Ovary (tissue), 9 donors: ENCODE results near the gene ATG5. TPM values are rescaled to one million over a fixed set of nuclear protein-coding genes. Genes with fewer than 3 reads are reported as not detected.

Source experiments
- DNase-seq, 5 donors: peaks; one replicate each; pipeline ENCODE4 v3.0.0-alpha.2; 2019 to 2020
- H3K27ac ChIP-seq, 2 donors: fragments of 200-600 bp; one replicate each; pipeline versions ENCODE4 v1.5.1 to v1.8.0; 2019 to 2022
- H3K27me3 ChIP-seq: fragments of 200-600 bp; one replicate; pipeline ENCODE4 v1.8.0; 2022
- H3K36me3 ChIP-seq: fragments of 200-600 bp; sonication (generic); one replicate; pipeline ENCODE4 v1.5.1; 2019
- H3K4me1 ChIP-seq: one replicate; pipeline ENCODE4 v1.8.1; 2013; ENCODE audit warnings: mild to moderate bottlenecking, moderate library complexity; ENCODE audit not compliant: insufficient read depth
- H3K4me3 ChIP-seq: fragments of 200-600 bp; sonication (generic); one replicate; pipeline ENCODE4 v1.5.1; 2017
- H3K9me3 ChIP-seq, 2 donors: fragments of 200-600 bp in 1 of 2; sonication (generic) in 1 of 2; one replicate each; pipeline versions ENCODE4 v1.5.1 to v1.8.1; 2013 to 2019; ENCODE audit warnings: mild to moderate bottlenecking in 1 of 2, moderate library complexity in 1 of 2
- EP300 ChIP-seq: sonication (generic); formaldehyde crosslinking; IDR thresholded peaks from one replicate; pipeline ENCODE4 v1.6.1; 2017; ENCODE audit warnings: antibody characterized with exemption
- POLR2A ChIP-seq: fragments of 450-650 bp; IDR thresholded peaks from one replicate; pipeline ENCODE4 v1.6.1; 2017; ENCODE audit warnings: antibody characterized with exemption, mild to moderate bottlenecking, moderate library complexity
- WGBS, 3 donors: extraction: QIAGEN DNeasy Blood & Tissue Kit in 1 of 3; methylation state at CpG; one replicate each; pipeline versions ENCODE4 v1.1.5 to v1.1.7; 2013 to 2017; 5-methylcytosine and 5-hydroxymethylcytosine counted together
- intact Hi-C, 4 donors: fragments of 100-400 bp; cut with DNase I; formaldehyde crosslinking; loops; one replicate each; pipeline versions ENCODE4 v1.11.0 to v1.15.1; 2022 to 2023
- polyA plus RNA-seq, 2 donors: library from polyadenylated mRNA; stranded (reverse); fragments of 200-250 nt in 1 of 2; fragments of 350-450 nt in 1 of 2; fragmentation: Illumina TruSeq in 1 of 2; extraction: RNeasy Lipid Tissue Mini Kit (QIAGEN cat#74804) in 1 of 2; gene quantifications; one replicate each; pipeline ENCODE4 v1.2.3, GENCODE V29; 2013 to 2014
- total RNA-seq, 7 donors: library from RNA; depleted of rRNA in 2 of 7; stranded (reverse); fragments of >200 nt in 2 of 7; fragmentation: NEBNext Ultra II Directional in 3 of 7; extraction: Animal tissue kit (Norgen Biotek cat#: 25700) in 3 of 7; gene quantifications; one replicate each; pipeline versions ENCODE4 v1.1.0 to v1.2.4, GENCODE V29; 2016 to 2023
- TF ChIP-seq, protein P1 (sequence below), 3 donors: fragments of 450-650 bp in 2 of 3; fragments of 200-600 bp in 1 of 3; IDR thresholded peaks; one replicate each; pipeline versions ENCODE4 v1.5.1 to v1.8.0; 2016 to 2022; ENCODE audit warnings: antibody characterized with exemption in 3 of 3, mild to moderate bottlenecking in 1 of 3
- donor health status: DM: no; HTN: no; CAD: no; lungs with moderate emphysema.
- donor health status: DM: no; HTN: no; CAD: no.
- donor health status: Bipolar disorder and iron deficiency.
- donor health status: DM: yes; HTN: yes; CAD: no.
- donor health status: DM: no; HTN: no; CAD: no.
- donor health status: DM: yes; HTN: yes; CAD: no.

The ATG5 gene
- total and polyA plus RNA-seq, 9 donors = 17.3 to 35.2 (median 28.3) TPM

- Histone ChIP-seq H3K36me3 (no peaks in the 10 kb centered on the region), H3K4me1 (peaks cover 2% of the 10 kb centered on the region), H3K27me3 (no peaks in the 10 kb centered on the region), H3K9me3 (no peaks in the 10 kb centered on the region), H3K4me3 (no peak overlapping the region), H3K27ac (no peak overlapping the region)
- 94 to 95% (median 94%) methylated on average over 4 of the region's 4 CpGs for WGBS, 3 donors
- no peak for DNase-seq
- TF ChIP-seq EP300 = no peak
- TF ChIP-seq, protein P1, sequence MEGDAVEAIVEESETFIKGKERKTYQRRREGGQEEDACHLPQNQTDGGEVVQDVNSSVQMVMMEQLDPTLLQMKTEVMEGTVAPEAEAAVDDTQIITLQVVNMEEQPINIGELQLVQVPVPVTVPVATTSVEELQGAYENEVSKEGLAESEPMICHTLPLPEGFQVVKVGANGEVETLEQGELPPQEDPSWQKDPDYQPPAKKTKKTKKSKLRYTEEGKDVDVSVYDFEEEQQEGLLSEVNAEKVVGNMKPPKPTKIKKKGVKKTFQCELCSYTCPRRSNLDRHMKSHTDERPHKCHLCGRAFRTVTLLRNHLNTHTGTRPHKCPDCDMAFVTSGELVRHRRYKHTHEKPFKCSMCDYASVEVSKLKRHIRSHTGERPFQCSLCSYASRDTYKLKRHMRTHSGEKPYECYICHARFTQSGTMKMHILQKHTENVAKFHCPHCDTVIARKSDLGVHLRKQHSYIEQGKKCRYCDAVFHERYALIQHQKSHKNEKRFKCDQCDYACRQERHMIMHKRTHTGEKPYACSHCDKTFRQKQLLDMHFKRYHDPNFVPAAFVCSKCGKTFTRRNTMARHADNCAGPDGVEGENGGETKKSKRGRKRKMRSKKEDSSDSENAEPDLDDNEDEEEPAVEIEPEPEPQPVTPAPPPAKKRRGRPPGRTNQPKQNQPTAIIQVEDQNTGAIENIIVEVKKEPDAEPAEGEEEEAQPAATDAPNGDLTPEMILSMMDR (IDR thresholded peaks at IDR 0.05) = no peak
- no peak for TF ChIP-seq POLR2A
- intact Hi-C loops = no loop called here
These were observed 74.6 kb downstream of the ATG5 start for GRCh38 chr6:106250953-106251352.

GRCh38 chr6:106249658-106250057 lies 75.9 kb downstream of the ATG5 start:
- DNase-seq = no peak
- Histone ChIP-seq H3K4me3 (no peak overlapping the region), H3K27me3 (no peaks in the 10 kb centered on the region), H3K36me3 (no peaks in the 10 kb centered on the region), H3K27ac (no peak overlapping the region), H3K4me1 (peaks cover 2% of the 10 kb centered on the region), H3K9me3 (no peaks in the 10 kb centered on the region)
- TF ChIP-seq POLR2A (no peak), EP300 (no peak)
- TF ChIP-seq, protein P1 (IDR thresholded peaks at IDR 0.05) = no peak
- intact Hi-C loops = no loop called here
- 44 to 59% (median 50%) methylated on average over 1 of the region's 1 CpG for WGBS, 3 donors

- WGBS, 3 donors = 94 to 96% (median 96%) methylated on average over 4 of the region's 4 CpGs
- H3K27me3 ChIP-seq = no peaks in the 10 kb centered on the region
- no peak for TF ChIP-seq POLR2A
- TF ChIP-seq, protein P1 (IDR thresholded peaks at IDR 0.05) = no peak
- no peak for TF ChIP-seq EP300
- H3K36me3 ChIP-seq = no peaks in the 10 kb centered on the region
- intact Hi-C loops = no loop called here
- H3K27ac ChIP-seq = no peak overlapping the region
- no peaks in the 10 kb centered on the region for H3K9me3 ChIP-seq
- no peak for DNase-seq
- peaks cover 3% of the 10 kb centered on the region for H3K4me1 ChIP-seq
- H3K4me3 ChIP-seq = no peak overlapping the region
These were observed 77.8 kb downstream of the ATG5 start for GRCh38 chr6:106247733-106248132.

DNA sequence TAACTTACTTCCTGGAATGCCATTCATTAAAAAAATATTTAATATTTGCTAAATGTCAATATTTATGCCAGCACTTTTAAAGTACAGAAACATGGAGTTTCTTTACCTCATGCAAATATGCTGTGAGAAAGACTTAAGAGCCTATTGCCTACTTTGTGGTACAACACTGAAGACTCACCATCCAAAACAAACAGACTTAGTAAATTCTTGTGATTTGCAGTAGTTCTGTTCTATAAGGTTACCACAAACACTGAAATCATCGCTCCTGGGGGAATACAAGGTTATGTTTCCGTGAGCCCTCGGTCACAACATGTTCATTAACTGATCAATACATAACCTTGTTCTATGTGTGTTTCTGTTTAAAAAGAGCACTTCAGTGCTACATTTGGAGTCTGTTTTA lies 78.3 kb downstream of the ATG5 start:
- TF ChIP-seq EP300 (no peak), POLR2A (no peak)
- TF ChIP-seq, protein P1 (IDR thresholded peaks at IDR 0.05) = no peak
- Histone ChIP-seq H3K4me3 (no peak overlapping the region), H3K4me1 (peaks cover 3% of the 10 kb centered on the region), H3K9me3 (no peaks in the 10 kb centered on the region), H3K27ac (no peak overlapping the region), H3K36me3 (no peaks in the 10 kb centered on the region), H3K27me3 (no peaks in the 10 kb centered on the region)
- intact Hi-C loops = no loop called here
- 91 to 96% (median 96%) methylated on average over 3 of the region's 3 CpGs for WGBS, 3 donors
- no peak for DNase-seq

DNA sequence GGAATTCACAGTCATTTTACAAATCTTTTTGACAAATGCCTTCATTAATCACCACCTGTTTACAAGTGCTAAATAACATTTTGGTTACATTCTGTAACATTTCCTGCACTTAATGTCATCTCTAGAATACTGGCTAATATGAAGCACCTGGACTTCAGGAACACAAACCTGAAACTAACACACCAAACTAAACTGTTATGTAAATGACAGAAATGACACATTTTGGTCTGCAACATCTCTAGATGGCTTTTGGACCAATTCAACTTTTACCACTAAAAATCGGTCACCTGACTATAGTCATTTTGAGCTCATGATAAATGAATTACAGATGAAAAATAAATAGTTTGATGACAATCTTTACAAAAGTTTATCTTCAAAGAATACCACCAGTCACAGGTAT lies 80.6 kb downstream of the ATG5 start:
- 89 to 99% (median 98%) methylated on average over 1 of the region's 1 CpG for WGBS, 3 donors
- DNase-seq = no peak
- TF ChIP-seq, protein P1 (IDR thresholded peaks at IDR 0.05) = no peak
- no peak for TF ChIP-seq EP300
- H3K27ac ChIP-seq = no peak overlapping the region
- no peaks in the 10 kb centered on the region for H3K27me3 ChIP-seq
- H3K4me3 ChIP-seq = no peak overlapping the region
- H3K9me3 ChIP-seq = no peaks in the 10 kb centered on the region
- peaks cover 1% of the 10 kb centered on the region for H3K4me1 ChIP-seq
- intact Hi-C loops = no loop called here
- H3K36me3 ChIP-seq = no peaks in the 10 kb centered on the region
